ENCODE results near the gene PRRX1.

The PRRX1 gene

DNA sequence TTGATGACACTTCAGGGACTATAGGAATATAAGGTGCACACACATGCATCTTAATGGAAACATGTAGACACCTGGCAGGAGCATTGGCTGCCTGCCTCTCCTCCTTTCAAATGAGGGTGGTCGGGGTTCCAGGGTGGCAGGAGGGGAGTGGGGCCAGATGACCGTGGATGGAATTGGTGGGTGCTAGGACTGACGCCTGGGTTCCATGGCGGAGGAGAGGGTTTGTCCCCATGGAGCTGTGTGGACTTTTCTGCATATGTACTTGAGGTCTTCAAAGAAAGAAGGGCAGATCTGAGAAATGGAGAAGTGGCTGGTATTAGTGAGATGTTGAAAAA lies 7.7 kb downstream of the PRRX1 start:
- Histone ChIP-seq H3K27me3 (ENCODE audit: control insufficient read depth, insufficient read depth, low read length) (peaks cover 31% of the 10 kb centered on the region), H2AFZ (no peak overlapping the region), H3K9ac (no peak overlapping the region), H3K9me3 (ENCODE audit: control insufficient read depth, low read length) (no peaks in the 10 kb centered on the region), H3K79me2 (no peaks in the 10 kb centered on the region), H3K4me1 (no peaks in the 10 kb centered on the region), H3K4me3 (ENCODE audit: low read depth, low read length) (no peak overlapping the region), H3K36me3 (ENCODE audit: control insufficient read depth, insufficient read depth, low read length) (no peaks in the 10 kb centered on the region), H3K4me2 (ENCODE audit: low read length) (no peak overlapping the region), H3K27ac (no peak overlapping the region)
- no peak for TF ChIP-seq CTCF (IDR thresholded peaks at IDR 0.05)

DNA sequence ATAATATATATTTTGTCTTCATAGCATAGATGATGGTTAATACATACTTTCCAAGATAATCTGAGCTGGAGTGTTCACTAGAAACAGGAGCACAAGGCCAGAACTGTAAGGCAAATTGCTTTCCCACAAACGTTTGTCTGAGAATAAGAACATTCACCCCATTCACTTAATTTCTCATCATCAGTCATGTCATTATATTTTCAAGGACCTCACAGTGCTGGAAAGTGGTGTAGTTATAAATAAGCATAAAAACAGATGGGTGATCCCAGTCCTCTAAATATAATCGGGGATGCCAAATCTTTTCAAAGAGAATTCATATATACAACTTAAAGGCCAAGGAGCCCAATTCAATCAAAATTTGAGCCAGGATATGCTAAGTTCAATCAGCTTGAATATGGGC lies 8.4 kb downstream of the PRRX1 start:
- H3K27me3 ChIP-seq (ENCODE audit: control insufficient read depth, insufficient read depth, low read length), result peaks cover 23% of the 10 kb centered on the region
- no peak overlapping the region for H2AFZ ChIP-seq
- H3K4me3 ChIP-seq (ENCODE audit: low read depth, low read length), result no peak overlapping the region
- no peak overlapping the region for H3K9ac ChIP-seq
- no peaks in the 10 kb centered on the region for H3K36me3 ChIP-seq (ENCODE audit: control insufficient read depth, insufficient read depth, low read length)
- no peak overlapping the region for H3K4me2 ChIP-seq (ENCODE audit: low read length)
- H3K27ac ChIP-seq, result no peak overlapping the region
- H3K4me1 ChIP-seq, result no peaks in the 10 kb centered on the region
- no peaks in the 10 kb centered on the region for H3K9me3 ChIP-seq (ENCODE audit: control insufficient read depth, low read length)
- no peak for TF ChIP-seq CTCF (IDR thresholded peaks at IDR 0.05)
- no peaks in the 10 kb centered on the region for H3K79me2 ChIP-seq

- Histone ChIP-seq H3K4me2 (ENCODE audit: low read length) (no peak overlapping the region), H3K79me2 (no peaks in the 10 kb centered on the region), H3K9me3 (ENCODE audit: control insufficient read depth, low read length) (no peaks in the 10 kb centered on the region), H3K4me1 (no peaks in the 10 kb centered on the region), H3K9ac (no peak overlapping the region), H3K36me3 (ENCODE audit: control insufficient read depth, insufficient read depth, low read length) (no peaks in the 10 kb centered on the region), H3K27ac (no peak overlapping the region), H2AFZ (no peak overlapping the region), H3K27me3 (ENCODE audit: control insufficient read depth, insufficient read depth, low read length) (peaks cover 10% of the 10 kb centered on the region), H3K4me3 (ENCODE audit: low read depth, low read length) (no peak overlapping the region)
- TF ChIP-seq CTCF (IDR thresholded peaks at IDR 0.05), result no peak
Observed at GRCh38 chr1:170674239-170674638, 10.3 kb downstream of the PRRX1 start.

DNA sequence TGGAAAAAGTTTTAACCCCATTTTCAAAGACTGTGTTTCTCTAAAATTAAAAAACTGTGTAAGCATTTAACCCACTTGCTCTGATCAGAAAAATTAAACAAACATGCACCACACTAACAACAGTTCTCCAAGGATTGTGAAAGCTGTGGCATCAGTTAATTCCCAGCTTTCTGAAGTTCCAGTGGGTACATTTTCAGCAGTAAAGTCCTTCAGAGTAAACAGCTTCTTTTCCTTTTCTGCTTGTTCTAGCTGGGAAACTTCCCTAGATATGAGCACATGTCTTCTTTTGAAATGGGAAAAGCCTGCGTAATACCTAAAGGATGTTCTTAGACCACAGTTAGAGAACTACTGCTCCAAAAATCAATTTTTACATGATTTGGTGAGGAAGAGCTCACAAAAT lies 11.1 kb downstream of the PRRX1 start:
- H3K4me2 ChIP-seq (ENCODE audit: low read length), result no peak overlapping the region
- no peak overlapping the region for H2AFZ ChIP-seq
- peaks cover 4% of the 10 kb centered on the region for H3K27me3 ChIP-seq (ENCODE audit: control insufficient read depth, insufficient read depth, low read length)
- H3K4me3 ChIP-seq (ENCODE audit: low read depth, low read length), result no peak overlapping the region
- no peak overlapping the region for H3K27ac ChIP-seq
- no peaks in the 10 kb centered on the region for H3K4me1 ChIP-seq
- H3K79me2 ChIP-seq, result no peaks in the 10 kb centered on the region
- TF ChIP-seq CTCF (IDR thresholded peaks at IDR 0.05), result no peak
- H3K9me3 ChIP-seq (ENCODE audit: control insufficient read depth, low read length), result no peaks in the 10 kb centered on the region
- no peak overlapping the region for H3K9ac ChIP-seq
- no peaks in the 10 kb centered on the region for H3K36me3 ChIP-seq (ENCODE audit: control insufficient read depth, insufficient read depth, low read length)

- Histone ChIP-seq H3K9me3 (ENCODE audit: control insufficient read depth, low read length) (no peaks in the 10 kb centered on the region), H3K27ac (no peak overlapping the region), H3K27me3 (ENCODE audit: control insufficient read depth, insufficient read depth, low read length) (no peaks in the 10 kb centered on the region), H3K36me3 (ENCODE audit: control insufficient read depth, insufficient read depth, low read length) (no peaks in the 10 kb centered on the region), H3K4me1 (no peaks in the 10 kb centered on the region), H3K9ac (no peak overlapping the region), H3K4me3 (ENCODE audit: low read depth, low read length) (no peak overlapping the region), H3K4me2 (ENCODE audit: low read length) (no peak overlapping the region), H2AFZ (no peak overlapping the region), H3K79me2 (no peaks in the 10 kb centered on the region)
- TF ChIP-seq CTCF (IDR thresholded peaks at IDR 0.05), result no peak
Observed at GRCh38 chr1:170675865-170676264, 11.9 kb downstream of the PRRX1 start.
